ENCODE data around the gene BABAM2.

BABAM2 gene

GRCh38 chr2:28320009-28320365 is 429.5 kb downstream of the BABAM2 start:
- DNase-seq (ENCODE audit: low read depth in 2 of 2) = no peak
- TF ChIP-seq CTCF (IDR thresholded peaks at IDR 0.05; ENCODE audit: low read depth, low read length) = no peak
- no peak overlapping the region for H3K4me3 ChIP-seq (replicated peaks in 1 of 2; ENCODE audit: low read depth in 2 of 2, low read length in 2 of 2)

- TF ChIP-seq CTCF (IDR thresholded peaks at IDR 0.05; ENCODE audit: low read depth, low read length) = no peak
- H3K4me3 ChIP-seq (replicated peaks in 1 of 2; ENCODE audit: low read depth in 2 of 2, low read length in 2 of 2) = no peak overlapping the region
- no peak for DNase-seq (ENCODE audit: low read depth in 2 of 2)
These were observed 429.8 kb downstream of the BABAM2 start for GRCh38 chr2:28320371-28320770.

GRCh38 chr2:28321426-28321825 is 430.9 kb downstream of the BABAM2 start:
- TF ChIP-seq CTCF (IDR thresholded peaks at IDR 0.05; ENCODE audit: low read depth, low read length) = no peak

GRCh38 chr2:28322051-28322450 is 431.5 kb downstream of the BABAM2 start:
- H3K4me3 ChIP-seq (replicated peaks in 1 of 2; ENCODE audit: low read depth in 2 of 2, low read length in 2 of 2) = no peak overlapping the region
- no peak for DNase-seq (ENCODE audit: low read depth in 2 of 2)
- TF ChIP-seq CTCF (IDR thresholded peaks at IDR 0.05; ENCODE audit: low read depth, low read length) = no peak

More at GRCh38 chr2:28321426-28321825, 430.9 kb downstream of the BABAM2 start:
- DNase-seq (ENCODE audit: low read depth in 2 of 2) = peak in 1 of 2 donors; percentile 45
- H3K4me3 ChIP-seq (replicated peaks in 1 of 2; ENCODE audit: low read depth in 2 of 2, low read length in 2 of 2) = no peak overlapping the region

- no peak overlapping the region for H3K4me3 ChIP-seq (replicated peaks in 1 of 2; ENCODE audit: low read depth in 2 of 2, low read length in 2 of 2)
- TF ChIP-seq CTCF (IDR thresholded peaks at IDR 0.05; ENCODE audit: low read depth, low read length) = no peak
- DNase-seq (ENCODE audit: low read depth in 2 of 2) = no peak
These were observed 431.9 kb downstream of the BABAM2 start for GRCh38 chr2:28322456-28322855.

- H3K4me3 ChIP-seq (replicated peaks in 1 of 2; ENCODE audit: low read depth in 2 of 2, low read length in 2 of 2) = no peak overlapping the region
- no peak for TF ChIP-seq CTCF (IDR thresholded peaks at IDR 0.05; ENCODE audit: low read depth, low read length)
- DNase-seq (ENCODE audit: low read depth in 2 of 2) = peak; percentile 31 to 42
These were observed 432.5 kb downstream of the BABAM2 start for GRCh38 chr2:28322981-28323396.

GRCh38 chr2:28325173-28325566 is 434.6 kb downstream of the BABAM2 start:
- no peak overlapping the region for H3K4me3 ChIP-seq (replicated peaks in 1 of 2; ENCODE audit: low read depth in 2 of 2, low read length in 2 of 2)
- TF ChIP-seq CTCF (IDR thresholded peaks at IDR 0.05; ENCODE audit: low read depth, low read length) = no peak
- no peak for DNase-seq (ENCODE audit: low read depth in 2 of 2)

Measured in cardiac fibroblast (primary cell).